Measurements from ENCODE around the gene DIPK1C. TPM values are rescaled to one million over a fixed set of nuclear protein-coding genes. Genes with fewer than 3 reads are reported as not detected.

Gene DIPK1C
- total and polyA plus RNA-seq, 2 experiments from 2014 or later = not detected

GRCh38 chr18:74389171-74389927 is 67.8 kb downstream of the DIPK1C start:
- in situ Hi-C loops (cut with MboI) = no loop called here
- H4K20me1 ChIP-seq (ENCODE audit: insufficient read depth) = no peaks in the 10 kb centered on the region
- H3K4me1 ChIP-seq (ENCODE audit: insufficient read depth) = no peaks in the 10 kb centered on the region
- H3K36me3 ChIP-seq (ENCODE audit: low read depth) = no peaks in the 10 kb centered on the region
- no peak overlapping the region for H3K27ac ChIP-seq
- no peaks in the 10 kb centered on the region for H3K9me3 ChIP-seq (ENCODE audit: low read depth)
- no peak overlapping the region for H3K9ac ChIP-seq
- no peak overlapping the region for H3K4me3 ChIP-seq
- H2AFZ ChIP-seq = no peak overlapping the region
- no peak for TF ChIP-seq EZH2phosphoT487 (IDR thresholded peaks at IDR 0.05; ENCODE audit: insufficient read depth, low read depth)
- no peak for TF ChIP-seq EZH2 (IDR thresholded peaks at IDR 0.05; ENCODE audit: insufficient read depth, poor library complexity, severe bottlenecking)
- DNase-seq = no peak
- H3K4me2 ChIP-seq (ENCODE audit: unreplicated experiment) = no peak overlapping the region
- H3K79me2 ChIP-seq (ENCODE audit: insufficient read depth) = no peaks in the 10 kb centered on the region
- H3F3A ChIP-seq (ENCODE audit: insufficient read depth) = no peaks in the 10 kb centered on the region
- no peaks in the 10 kb centered on the region for H3K9me2 ChIP-seq (ENCODE audit: insufficient read depth)
- WGBS, 2 experiments (ENCODE audit: low coverage in 1 of 2, low lambda C conversion rate in 2 of 2, missing lambda C conversion rate in 2 of 2) = 28 to 32% methylated on average over 6 of the region's 6 CpGs
- H3K27me3 ChIP-seq (replicated peaks; ENCODE audit: insufficient read depth) = peaks cover 21% of the 10 kb centered on the region

GRCh38 chr18:74388227-74388626 is 68.9 kb downstream of the DIPK1C start:
- Histone ChIP-seq H3K79me2 (ENCODE audit: insufficient read depth) (no peaks in the 10 kb centered on the region), H3K9me2 (ENCODE audit: insufficient read depth) (no peaks in the 10 kb centered on the region), H3K9me3 (ENCODE audit: low read depth) (no peaks in the 10 kb centered on the region), H2AFZ (no peak overlapping the region), H3K4me3 (no peak overlapping the region), H3K9ac (no peak overlapping the region), H3F3A (ENCODE audit: insufficient read depth) (no peaks in the 10 kb centered on the region), H3K36me3 (ENCODE audit: low read depth) (no peaks in the 10 kb centered on the region), H3K4me2 (ENCODE audit: unreplicated experiment) (no peak overlapping the region), H3K27me3 (replicated peaks; ENCODE audit: insufficient read depth) (peaks cover 18% of the 10 kb centered on the region), H3K27ac (no peak overlapping the region), H4K20me1 (ENCODE audit: insufficient read depth) (no peaks in the 10 kb centered on the region), H3K4me1 (ENCODE audit: insufficient read depth) (no peaks in the 10 kb centered on the region)
- in situ Hi-C loops (cut with MboI) = no loop called here
- TF ChIP-seq EZH2 (IDR thresholded peaks at IDR 0.05; ENCODE audit: insufficient read depth, poor library complexity, severe bottlenecking) (no peak), EZH2phosphoT487 (IDR thresholded peaks at IDR 0.05; ENCODE audit: insufficient read depth, low read depth) (no peak)
- DNase-seq = no peak
- 0 to 6% methylated on average over 1 of the region's 1 CpG for WGBS, 2 experiments (ENCODE audit: low coverage in 1 of 2, low lambda C conversion rate in 2 of 2, missing lambda C conversion rate in 2 of 2)

GRCh38 chr18:74387383-74387782 is 69.7 kb downstream of the DIPK1C start:
- H3K79me2 ChIP-seq (ENCODE audit: insufficient read depth) = no peaks in the 10 kb centered on the region
- no peaks in the 10 kb centered on the region for H3K4me1 ChIP-seq (ENCODE audit: insufficient read depth)
- in situ Hi-C loops (cut with MboI) = no loop called here
- no peaks in the 10 kb centered on the region for H3K36me3 ChIP-seq (ENCODE audit: low read depth)
- H3K9me3 ChIP-seq (ENCODE audit: low read depth) = no peaks in the 10 kb centered on the region
- no peak overlapping the region for H3K4me3 ChIP-seq
- no peaks in the 10 kb centered on the region for H4K20me1 ChIP-seq (ENCODE audit: insufficient read depth)
- no peak overlapping the region for H3K4me2 ChIP-seq (ENCODE audit: unreplicated experiment)
- H3F3A ChIP-seq (ENCODE audit: insufficient read depth) = no peaks in the 10 kb centered on the region
- WGBS, 2 experiments (ENCODE audit: low coverage in 1 of 2, low lambda C conversion rate in 2 of 2, missing lambda C conversion rate in 2 of 2) = 2 to 4% methylated on average over 6 of the region's 6 CpGs
- H3K27me3 ChIP-seq (replicated peaks; ENCODE audit: insufficient read depth) = peaks cover 14% of the 10 kb centered on the region
- H3K9ac ChIP-seq = no peak overlapping the region
- TF ChIP-seq EZH2 (IDR thresholded peaks at IDR 0.05; ENCODE audit: insufficient read depth, poor library complexity, severe bottlenecking) (no peak), EZH2phosphoT487 (IDR thresholded peaks at IDR 0.05; ENCODE audit: insufficient read depth, low read depth) (no peak)
- no peaks in the 10 kb centered on the region for H3K9me2 ChIP-seq (ENCODE audit: insufficient read depth)
- H2AFZ ChIP-seq = no peak overlapping the region
- H3K27ac ChIP-seq = no peak overlapping the region
- peak; percentile 31 for DNase-seq

Other genes starting within 250 kb of the DIPK1C start
- gene CYB5A, start 165.3 kb downstream of the DIPK1C start, total RNA-seq (2014; rRNA removed; shearing (Covaris generic)) = 21.5 and 55.0 TPM in 2 replicates
- gene CYB5A, start 165.3 kb downstream of the DIPK1C start, polyA plus RNA-seq (2016; fragmentation: Nextera tagmentation; extraction: Ambion mirVana) = 114 and 117 TPM in 2 replicates
- not detected in 2 replicates for gene C18orf63, start 141.5 kb downstream of the DIPK1C start, total RNA-seq (2014; rRNA removed; shearing (Covaris generic))
- not detected in 2 replicates for gene C18orf63, start 141.5 kb downstream of the DIPK1C start, polyA plus RNA-seq (2016; fragmentation: Nextera tagmentation; extraction: Ambion mirVana)
- 40.5 and 46.4 TPM in 2 replicates for gene CNDP2, start 39.1 kb upstream of the DIPK1C start, total RNA-seq (2014; rRNA removed; shearing (Covaris generic))
- gene CNDP2, start 39.1 kb upstream of the DIPK1C start, polyA plus RNA-seq (2016; fragmentation: Nextera tagmentation; extraction: Ambion mirVana) = 72.2 and 72.7 TPM in 2 replicates
- gene CNDP1, start 77.2 kb upstream of the DIPK1C start, total RNA-seq (2014; rRNA removed; shearing (Covaris generic)) = not detected in 2 replicates
- not detected in 2 replicates for gene CNDP1, start 77.2 kb upstream of the DIPK1C start, polyA plus RNA-seq (2016; fragmentation: Nextera tagmentation; extraction: Ambion mirVana)
- 6.3 and 7.7 TPM in 2 replicates for gene ZNF407, start 140.6 kb upstream of the DIPK1C start, total RNA-seq (2014; rRNA removed; shearing (Covaris generic))
- gene ZNF407, start 140.6 kb upstream of the DIPK1C start, polyA plus RNA-seq (2016; fragmentation: Nextera tagmentation; extraction: Ambion mirVana) = 2.2 and 2.6 TPM in 2 replicates